Mucosa of descending colon (tissue), 3 donors: Measurements from ENCODE around the gene JPH2. TPM values are rescaled to one million over a fixed set of nuclear protein-coding genes. Genes with fewer than 3 reads are reported as not detected.

Experiments used
- ATAC-seq: fragments of 200-7000 bp; cut with Tn5 transposase; one replicate; pipeline ENCODE4 v1.9.1; 2020; ENCODE audit warnings: mild to moderate bottlenecking, moderate library complexity
- DNase-seq, 3 donors: peaks; one replicate each; pipeline ENCODE4 v3.0.0-alpha.2; 2020
- H3K36me3 ChIP-seq: fragments of 200-600 bp; one replicate; pipeline ENCODE4 v1.8.0; 2021; ENCODE audit warnings: low read depth, mild to moderate bottlenecking
- H3K4me1 ChIP-seq: fragments of 200-600 bp; one replicate; pipeline ENCODE4 v1.8.0; 2021; ENCODE audit warnings: low read depth, mild to moderate bottlenecking
- H3K4me3 ChIP-seq: fragments of 200-600 bp; one replicate; pipeline ENCODE4 v1.8.0; 2021; ENCODE audit warnings: mild to moderate bottlenecking
- H3K9me3 ChIP-seq: fragments of 200-600 bp; one replicate; pipeline ENCODE4 v1.8.0; 2021; ENCODE audit warnings: mild to moderate bottlenecking
- intact Hi-C, 2 donors: fragments of 100-400 bp; cut with DNase I in 1 of 2; cut with micrococcal nuclease in 1 of 2; formaldehyde crosslinking; loops; one replicate each; pipeline versions ENCODE4 v1.11.0 to v1.11.1; 2022; cut with DNase I, micrococcal nuclease
- total RNA-seq, 3 donors: library from RNA; stranded (reverse); fragmentation: NEBNext Ultra II Directional in 2 of 3; extraction: Animal tissue kit (Norgen Biotek cat#: 25700) in 2 of 3; gene quantifications; one replicate each; pipeline versions ENCODE4 v1.2.1 to v1.2.4, GENCODE V29; 2021 to 2023
- TF ChIP-seq, protein P1 (sequence below): fragments of 200-600 bp; IDR thresholded peaks from one replicate; pipeline ENCODE4 v1.8.0; 2022; ENCODE audit warnings: antibody characterized with exemption, mild to moderate bottlenecking
- donor health status: DM: no; HTN: no; CAD: no; lungs with moderate emphysema.
- donor health status: DM: no; HTN: no; CAD: no.
- donor health status: DM: no; HTN: yes; CAD: no.

The JPH2 gene
- total RNA-seq, 3 donors from 2014 or later, result 2.3 to 87.3 (median 8.3) TPM

DNA sequence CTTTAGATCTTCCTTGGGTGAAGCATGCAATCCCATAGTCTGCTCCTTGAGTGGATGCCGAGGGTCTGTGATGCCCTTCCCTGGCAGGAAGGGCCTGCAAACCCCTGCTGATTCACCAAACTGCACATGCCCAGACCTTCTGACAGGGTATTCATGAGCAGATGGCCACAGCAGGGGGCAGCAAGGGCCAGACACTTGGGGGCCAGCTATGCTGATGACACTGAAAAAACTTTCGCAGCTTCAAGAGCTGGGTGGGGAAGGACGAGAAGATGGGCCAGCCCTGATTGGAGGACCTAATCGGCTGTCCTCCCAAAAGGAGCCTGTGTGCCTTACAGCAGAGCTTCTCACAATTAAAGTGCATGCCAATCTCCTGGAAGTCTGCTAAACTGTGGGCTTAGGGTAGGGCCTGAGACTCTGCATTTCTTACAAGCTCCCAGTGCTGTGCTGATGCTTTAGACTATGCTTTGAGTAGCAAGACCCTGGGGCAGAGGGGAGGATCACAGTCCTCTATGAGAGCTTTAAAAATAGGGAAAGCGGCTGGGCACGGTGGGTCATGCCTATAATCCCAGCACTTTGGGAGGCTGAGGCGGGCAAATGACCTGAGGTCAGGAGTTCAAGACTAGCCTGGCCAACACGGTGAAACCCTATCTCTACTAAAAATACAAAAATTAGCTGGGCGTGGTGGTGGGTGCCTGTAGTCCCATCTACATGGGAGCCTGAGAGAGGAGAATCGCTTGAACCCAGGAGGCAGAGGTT is 44.9 kb upstream of the JPH2 start:
- TF ChIP-seq, protein P1, sequence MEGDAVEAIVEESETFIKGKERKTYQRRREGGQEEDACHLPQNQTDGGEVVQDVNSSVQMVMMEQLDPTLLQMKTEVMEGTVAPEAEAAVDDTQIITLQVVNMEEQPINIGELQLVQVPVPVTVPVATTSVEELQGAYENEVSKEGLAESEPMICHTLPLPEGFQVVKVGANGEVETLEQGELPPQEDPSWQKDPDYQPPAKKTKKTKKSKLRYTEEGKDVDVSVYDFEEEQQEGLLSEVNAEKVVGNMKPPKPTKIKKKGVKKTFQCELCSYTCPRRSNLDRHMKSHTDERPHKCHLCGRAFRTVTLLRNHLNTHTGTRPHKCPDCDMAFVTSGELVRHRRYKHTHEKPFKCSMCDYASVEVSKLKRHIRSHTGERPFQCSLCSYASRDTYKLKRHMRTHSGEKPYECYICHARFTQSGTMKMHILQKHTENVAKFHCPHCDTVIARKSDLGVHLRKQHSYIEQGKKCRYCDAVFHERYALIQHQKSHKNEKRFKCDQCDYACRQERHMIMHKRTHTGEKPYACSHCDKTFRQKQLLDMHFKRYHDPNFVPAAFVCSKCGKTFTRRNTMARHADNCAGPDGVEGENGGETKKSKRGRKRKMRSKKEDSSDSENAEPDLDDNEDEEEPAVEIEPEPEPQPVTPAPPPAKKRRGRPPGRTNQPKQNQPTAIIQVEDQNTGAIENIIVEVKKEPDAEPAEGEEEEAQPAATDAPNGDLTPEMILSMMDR, result no peak
- intact Hi-C loops, result no loop called here

DNA sequence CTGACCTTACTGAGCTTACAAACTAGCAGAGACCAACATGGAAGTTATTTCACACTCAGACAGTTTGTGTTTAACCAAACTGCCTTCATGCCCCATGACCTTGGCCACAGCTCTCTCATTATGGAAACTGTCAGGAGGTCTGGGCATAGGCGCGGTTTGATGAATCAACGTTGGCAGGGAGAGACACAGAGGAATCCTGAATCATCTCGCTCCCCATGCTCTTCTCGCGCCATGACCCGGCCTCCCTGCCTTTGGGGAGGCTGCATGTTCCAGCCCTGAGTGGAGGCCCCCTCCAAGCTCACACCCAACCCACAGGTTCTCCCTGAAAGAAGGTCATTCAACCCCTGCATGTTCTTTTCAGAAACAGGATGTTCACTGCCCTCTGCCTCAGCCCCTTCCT is 44.2 kb upstream of the JPH2 start:
- Histone ChIP-seq H3K36me3 (no peaks in the 10 kb centered on the region), H3K4me1 (no peaks in the 10 kb centered on the region), H3K9me3 (no peaks in the 10 kb centered on the region), H3K4me3 (no peak overlapping the region)
- no peak for ATAC-seq
- intact Hi-C loops, result no loop called here
- TF ChIP-seq, protein P1, result no peak
- DNase-seq, result no peak

More for the DNA sequence above, 44.9 kb upstream of the JPH2 start:
- H3K36me3 ChIP-seq, result no peaks in the 10 kb centered on the region
- H3K9me3 ChIP-seq, result no peaks in the 10 kb centered on the region
- no peaks in the 10 kb centered on the region for H3K4me1 ChIP-seq
- no peak for DNase-seq
- ATAC-seq, result no peak
- no peak overlapping the region for H3K4me3 ChIP-seq

DNA sequence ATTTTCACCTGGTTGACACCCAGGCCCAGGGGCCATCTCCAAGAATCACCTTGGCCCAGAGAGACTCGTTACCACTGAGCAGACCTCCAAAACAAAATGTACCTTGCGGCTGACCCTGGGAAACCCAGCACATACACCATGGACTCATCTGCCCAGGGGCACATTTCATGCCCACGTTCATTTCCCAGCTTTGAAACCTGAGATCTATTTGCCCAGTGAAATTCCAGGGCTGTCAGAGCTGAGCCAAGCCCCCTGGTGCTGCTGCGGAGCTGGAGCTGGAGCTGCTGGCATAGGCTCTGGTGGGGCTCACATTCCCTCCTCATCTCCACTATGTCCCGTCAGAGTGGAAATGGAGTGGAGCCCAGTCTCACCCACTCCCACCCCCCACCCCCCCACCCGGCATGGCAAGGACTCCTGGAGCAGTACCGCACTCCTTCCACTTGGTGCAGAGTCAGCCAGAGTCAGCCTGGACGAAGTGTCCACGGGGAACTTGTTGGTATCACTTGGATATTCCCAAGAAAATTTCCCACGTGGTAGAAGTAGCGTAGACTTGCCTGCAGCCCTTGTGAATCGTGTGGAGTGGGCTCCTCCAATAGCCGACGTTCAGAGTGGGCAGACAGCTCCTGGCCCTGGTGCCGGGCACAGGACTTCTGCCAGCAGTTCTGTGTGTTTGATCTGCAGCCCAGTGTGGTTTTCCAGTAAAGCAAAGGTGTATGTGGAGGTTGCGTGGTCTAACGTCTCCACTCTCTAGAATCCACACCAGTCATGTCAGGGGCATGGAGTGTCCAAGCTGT is 41.7 kb upstream of the JPH2 start:
- DNase-seq (no peak), ATAC-seq (no peak)
- intact Hi-C loops, result no loop called here
- H3K4me1 ChIP-seq, result no peaks in the 10 kb centered on the region
- H3K36me3 ChIP-seq, result no peaks in the 10 kb centered on the region
- H3K4me3 ChIP-seq, result no peak overlapping the region
- TF ChIP-seq, protein P1, result no peak
- no peaks in the 10 kb centered on the region for H3K9me3 ChIP-seq

DNA sequence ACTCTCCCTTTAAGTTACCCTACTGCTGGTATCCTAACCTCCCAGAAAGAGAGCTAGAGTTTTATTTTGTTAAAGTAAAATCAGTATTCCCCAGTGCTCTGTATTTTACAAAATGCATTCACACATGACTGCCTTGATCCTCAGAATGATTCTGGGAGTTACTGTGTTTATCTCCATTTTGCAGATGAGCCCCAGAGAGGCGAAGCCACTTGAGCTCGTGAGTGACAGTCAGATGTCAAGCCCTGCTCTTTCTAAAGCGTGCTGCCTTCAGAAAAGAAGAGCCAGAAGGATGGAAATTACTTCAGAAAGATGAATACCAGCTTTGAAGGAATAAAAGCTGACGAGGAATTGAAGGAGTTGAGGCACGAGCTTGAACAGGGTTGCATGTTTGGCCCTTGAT is 37.6 kb upstream of the JPH2 start:
- no peak for ATAC-seq
- DNase-seq, result no peak
- no peaks in the 10 kb centered on the region for H3K36me3 ChIP-seq
- TF ChIP-seq, protein P1, result no peak
- no peaks in the 10 kb centered on the region for H3K4me1 ChIP-seq
- H3K4me3 ChIP-seq, result no peak overlapping the region
- intact Hi-C loops, result no loop called here
- H3K9me3 ChIP-seq, result no peaks in the 10 kb centered on the region

DNA sequence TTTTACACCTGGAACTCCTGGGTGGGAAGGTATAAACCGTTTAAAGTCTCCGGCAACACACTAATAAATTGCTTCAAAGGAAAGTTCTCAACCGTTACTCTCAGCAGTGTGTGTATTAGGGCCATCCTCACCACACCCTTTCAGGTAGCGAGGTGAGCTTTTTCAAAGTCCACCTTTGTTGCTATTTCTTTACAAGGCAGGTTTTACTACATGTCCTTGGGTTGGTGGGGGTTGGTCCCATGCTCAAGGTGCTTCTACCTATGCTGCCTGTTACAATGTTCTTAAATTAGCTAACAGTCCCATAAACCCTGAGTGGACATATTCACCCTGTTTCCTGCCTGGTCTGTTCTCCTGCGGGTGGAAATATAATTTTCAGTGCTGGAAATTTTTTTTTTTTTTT is 36.7 kb upstream of the JPH2 start:
- Histone ChIP-seq H3K4me1 (peaks cover under 1% of the 10 kb centered on the region), H3K4me3 (no peak overlapping the region), H3K9me3 (no peaks in the 10 kb centered on the region), H3K36me3 (no peaks in the 10 kb centered on the region)
- DNase-seq, result peak in 1 of 3 donors; percentile 79
- intact Hi-C loops, result no loop called here
- TF ChIP-seq, protein P1, result no peak
- ATAC-seq, result peak; percentile 93
